Activated CD4-positive, alpha-beta T cell treated with anti-CD3 and anti-CD28 coated beads for 48 hours (primary cell): ENCODE results near the gene LRGUK.
"Not testable (repeated sequence)": the region's sequence is repeated elsewhere in the genome, so short reads cannot be mapped to it uniquely, and the experiment has no call there.

Experiments used
- DNase-seq: peaks from one replicate; pipeline ENCODE4 v3.0.0-alpha.2; 2020

The LRGUK gene

DNA sequence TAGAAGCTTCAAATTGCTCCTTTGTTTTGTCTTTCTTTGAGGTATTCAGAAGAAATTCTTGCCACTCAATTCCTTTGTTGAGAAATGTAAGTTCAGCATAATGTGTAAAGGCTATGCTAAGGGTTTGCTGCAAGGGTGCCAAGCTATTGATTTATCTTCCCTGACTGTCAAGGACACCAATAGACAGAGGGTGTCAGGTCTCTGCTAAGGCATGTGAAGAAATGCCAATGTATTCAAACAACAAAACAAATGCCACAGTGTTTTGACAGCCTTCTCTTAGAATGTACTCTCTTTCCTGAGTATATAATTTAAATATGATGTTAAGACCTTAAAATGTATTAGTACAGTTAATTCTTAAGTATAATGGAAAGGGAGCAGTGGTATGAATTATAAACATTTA, 62.4 kb downstream of the LRGUK start:
- no peak for DNase-seq

DNA sequence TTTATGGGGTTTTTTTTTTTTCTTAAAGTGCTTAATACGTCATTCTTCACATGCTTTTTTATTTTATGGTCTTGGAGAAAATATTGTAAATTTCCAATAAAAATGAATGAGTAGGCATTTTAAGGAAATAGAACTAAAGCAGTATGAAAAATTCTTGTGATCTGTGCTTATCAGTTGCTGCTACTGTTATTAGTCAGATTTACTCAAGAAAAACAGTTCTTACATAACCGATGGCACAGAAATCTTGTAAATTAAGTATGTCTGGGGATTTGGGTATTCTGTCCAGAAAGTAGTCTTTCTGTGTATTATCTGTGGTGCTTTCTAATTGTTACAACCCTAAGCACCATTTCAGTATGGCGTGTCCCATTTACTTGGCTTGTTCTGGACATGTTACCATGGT, 64.7 kb downstream of the LRGUK start:
- no peak for DNase-seq

DNA sequence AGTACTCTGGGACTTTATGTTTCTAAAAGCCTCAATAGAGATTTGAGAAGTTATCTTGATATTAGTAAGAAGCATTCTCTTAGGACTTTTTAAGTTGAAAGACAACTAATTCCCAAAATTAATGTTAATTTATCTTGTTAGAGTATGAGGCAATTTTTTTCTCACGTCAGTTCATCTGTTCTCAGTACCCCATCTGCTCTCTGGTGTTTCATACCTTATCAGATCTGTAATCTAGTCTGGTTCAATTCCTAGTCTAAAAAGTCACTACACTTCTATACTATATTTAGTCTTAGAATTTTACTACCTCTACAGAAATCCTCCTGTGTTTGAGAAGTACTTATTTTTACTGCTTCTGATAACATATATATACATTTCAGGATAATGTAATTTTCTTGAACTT, 66.1 kb downstream of the LRGUK start:
- no peak for DNase-seq

DNA sequence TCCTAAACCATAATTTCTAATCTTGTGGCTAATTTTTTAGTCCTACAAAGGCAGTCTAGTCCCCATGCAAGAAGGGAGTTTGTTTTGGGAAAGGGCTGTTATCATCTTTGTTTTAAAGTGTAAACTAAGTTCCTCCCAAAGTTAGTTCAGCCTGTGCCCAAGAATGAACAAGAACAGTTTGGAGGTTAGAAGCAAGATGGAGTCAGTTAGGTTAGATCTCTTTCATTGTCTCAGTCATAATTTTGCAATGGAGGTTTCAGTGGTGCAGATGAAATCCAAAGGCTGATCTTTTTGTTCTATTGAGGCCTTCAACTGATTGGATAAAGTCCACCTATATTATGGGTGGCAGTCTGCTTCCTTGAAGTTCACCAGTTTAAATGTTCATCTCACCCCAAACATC, 68.1 kb downstream of the LRGUK start:
- DNase-seq: no peak

DNA sequence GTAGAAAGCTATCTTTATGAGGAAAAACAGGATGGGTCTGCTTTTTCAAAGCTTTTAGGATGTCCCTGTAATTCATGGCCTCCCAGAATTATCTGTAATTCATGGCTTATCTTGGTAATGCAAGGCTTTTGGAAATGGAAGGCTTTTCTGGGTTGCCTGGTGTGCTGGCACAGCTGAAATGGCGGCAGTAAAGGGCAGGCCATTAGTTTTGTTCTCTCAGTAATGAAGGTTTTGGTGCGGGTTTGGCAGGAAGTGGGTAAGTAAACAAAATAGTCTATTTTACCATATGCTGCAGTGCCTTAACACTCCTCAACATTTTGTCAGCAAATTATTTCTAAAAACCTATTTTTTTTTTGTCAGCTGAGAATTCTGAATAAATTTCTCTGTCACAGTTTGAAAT, 69.3 kb downstream of the LRGUK start:
- DNase-seq: no peak

DNA sequence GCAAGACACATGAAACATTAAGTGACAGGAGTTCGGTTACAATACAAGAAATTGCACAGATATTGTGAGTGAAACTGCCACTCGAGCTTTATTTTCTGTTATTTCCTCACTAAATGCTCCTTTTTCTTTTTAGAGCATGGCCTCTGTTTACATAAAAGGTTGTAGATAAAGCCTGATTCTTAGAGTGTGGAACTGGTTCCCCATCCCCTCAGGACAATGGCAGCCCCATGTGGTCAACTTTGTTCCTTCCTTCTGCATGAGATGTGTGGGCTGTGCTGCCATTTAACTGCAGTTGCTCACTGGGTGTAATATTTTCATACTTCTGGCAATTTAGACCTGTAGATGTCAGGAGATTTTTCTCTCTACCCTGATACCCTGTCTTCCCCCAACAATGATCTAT, 70.2 kb downstream of the LRGUK start:
- DNase-seq: no peak

DNA sequence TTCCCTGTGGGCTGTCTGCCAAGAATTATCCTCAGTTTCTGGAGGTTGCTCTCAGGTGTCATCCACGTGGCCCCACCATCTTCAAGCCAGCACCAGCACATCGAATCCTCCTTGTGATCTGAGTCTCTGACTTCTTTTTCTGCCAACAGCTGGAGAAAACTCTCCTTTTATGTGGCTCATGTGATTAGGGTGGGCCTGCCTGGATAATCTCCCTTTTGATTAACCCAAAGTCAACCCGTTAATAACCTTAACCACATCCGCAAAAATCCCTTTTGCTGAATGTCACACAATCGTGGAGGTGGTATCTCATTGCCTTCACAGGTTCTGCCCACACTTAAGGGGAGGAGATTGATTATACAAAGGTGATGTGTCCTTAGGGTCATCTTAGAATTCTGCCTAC, 73.8 kb downstream of the LRGUK start:
- no peak for DNase-seq

DNA sequence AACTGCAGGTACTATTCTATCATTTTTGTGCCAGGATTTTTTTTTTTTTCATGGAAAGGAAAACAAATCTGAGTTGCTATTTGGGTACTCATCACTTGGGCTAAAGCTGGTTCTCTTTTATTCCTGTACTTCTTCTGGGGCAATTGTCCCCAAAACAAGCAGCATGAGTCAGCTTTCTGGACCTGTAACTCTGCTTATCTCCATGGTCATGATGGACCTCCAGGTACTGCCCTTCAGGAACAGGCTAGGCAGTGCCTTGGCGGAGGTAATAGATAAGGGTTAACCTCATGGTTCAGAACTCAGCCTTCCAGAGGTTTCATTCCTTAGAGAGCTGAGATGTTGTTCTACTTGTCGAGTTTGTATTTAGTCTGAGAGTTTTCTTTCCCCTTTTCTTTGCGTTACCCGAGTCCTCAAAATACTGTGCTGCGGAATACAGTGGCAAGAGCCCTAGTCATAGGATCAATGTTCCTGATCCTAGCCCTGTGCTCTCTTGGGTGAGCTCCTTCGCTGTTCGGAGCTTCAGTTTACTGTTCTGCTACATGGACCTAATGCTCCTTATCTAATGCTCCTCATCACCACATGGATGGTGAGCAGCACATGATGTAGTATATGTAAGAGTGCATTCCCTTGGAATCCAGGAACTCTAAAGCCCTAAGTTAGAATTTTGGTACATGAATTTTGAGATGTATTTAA, 74.6 kb downstream of the LRGUK start:
- no peak for DNase-seq

DNA sequence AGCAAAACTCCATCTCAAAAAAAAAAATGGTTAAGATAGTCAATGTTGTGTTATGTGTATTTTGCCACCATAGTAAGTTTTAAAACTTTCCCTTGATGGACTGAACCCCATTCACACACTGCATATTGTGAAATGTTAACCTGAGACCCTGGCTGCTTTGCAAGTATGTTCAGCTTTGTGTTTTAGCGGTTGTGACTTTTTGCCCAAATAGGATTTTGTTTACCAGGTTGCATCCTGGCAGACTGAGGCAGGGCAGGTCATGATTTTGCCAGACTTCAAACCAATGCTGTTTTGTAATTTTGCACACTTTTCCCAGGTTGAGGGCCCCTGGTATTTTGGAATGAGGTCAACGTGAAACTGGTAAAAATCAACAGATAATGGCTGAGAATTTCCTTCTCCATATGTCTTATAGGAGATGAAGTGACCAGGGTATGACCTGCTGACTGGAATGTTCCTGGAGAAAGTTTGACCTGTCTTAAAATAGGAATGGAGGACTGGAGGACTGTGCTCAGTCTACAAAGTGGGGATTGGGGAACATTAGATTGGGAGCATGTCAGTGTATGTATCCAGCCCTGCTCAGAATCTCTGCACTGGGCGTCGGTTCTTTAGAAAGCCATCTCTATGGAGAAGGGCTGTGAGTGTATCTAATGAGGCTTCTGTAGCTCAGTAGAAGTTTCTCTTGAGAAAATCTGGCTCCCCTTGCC, 76.2 kb downstream of the LRGUK start:
- DNase-seq: no peak

DNA sequence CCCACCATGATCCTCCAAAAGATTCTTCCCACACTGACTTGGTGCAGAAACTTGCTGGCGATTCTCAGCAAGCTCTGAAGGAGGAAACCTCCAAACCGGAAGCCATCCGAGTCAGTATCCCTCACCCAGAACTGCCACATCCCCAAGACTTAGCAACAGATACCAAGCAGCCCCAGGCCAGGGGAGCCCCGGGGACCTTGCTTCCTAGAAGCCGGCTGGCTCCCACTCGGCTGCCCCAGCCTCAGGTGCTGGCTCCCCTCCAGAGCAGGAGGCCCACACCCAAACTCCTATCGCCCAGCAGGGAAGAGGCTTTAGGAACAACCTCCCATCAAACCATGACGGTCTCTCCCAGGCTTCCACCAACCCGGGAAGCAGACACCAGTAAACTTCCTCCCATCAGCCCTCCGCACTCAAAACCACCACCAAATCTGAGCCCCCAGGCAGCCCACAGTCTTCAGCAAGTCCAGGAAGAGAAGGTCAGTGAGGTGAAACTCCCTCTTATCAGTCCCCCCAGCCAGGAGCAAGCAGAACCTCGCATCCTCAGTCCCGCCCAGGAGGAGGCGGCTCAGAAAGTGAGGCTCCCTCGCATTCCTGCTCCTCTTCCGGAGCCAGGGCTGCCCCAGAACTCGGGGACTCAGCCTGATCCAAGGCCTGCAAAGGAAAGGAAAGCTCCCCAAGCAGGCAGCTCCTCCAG, 82.3 kb downstream of the LRGUK start:
- no peak for DNase-seq

DNA sequence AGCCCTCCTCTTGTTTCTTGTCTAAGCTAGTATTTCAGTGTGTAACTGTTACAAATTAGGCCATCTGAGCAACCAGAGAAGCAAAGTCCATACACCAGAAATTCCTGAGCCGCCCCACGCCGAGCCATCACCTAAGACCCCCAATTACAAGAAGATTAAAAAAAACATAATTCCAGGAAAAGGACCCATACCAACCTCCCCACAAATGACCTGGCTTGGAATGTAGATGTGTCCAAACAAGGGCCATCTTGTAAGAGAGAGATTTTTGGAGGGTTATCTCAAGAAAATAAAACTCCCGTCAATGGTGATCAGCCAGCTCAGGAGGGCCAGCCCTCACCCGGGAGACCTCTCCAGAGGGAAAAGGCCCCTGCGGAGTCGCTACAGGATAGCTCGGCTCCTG, 83.1 kb downstream of the LRGUK start:
- DNase-seq: no peak

DNA sequence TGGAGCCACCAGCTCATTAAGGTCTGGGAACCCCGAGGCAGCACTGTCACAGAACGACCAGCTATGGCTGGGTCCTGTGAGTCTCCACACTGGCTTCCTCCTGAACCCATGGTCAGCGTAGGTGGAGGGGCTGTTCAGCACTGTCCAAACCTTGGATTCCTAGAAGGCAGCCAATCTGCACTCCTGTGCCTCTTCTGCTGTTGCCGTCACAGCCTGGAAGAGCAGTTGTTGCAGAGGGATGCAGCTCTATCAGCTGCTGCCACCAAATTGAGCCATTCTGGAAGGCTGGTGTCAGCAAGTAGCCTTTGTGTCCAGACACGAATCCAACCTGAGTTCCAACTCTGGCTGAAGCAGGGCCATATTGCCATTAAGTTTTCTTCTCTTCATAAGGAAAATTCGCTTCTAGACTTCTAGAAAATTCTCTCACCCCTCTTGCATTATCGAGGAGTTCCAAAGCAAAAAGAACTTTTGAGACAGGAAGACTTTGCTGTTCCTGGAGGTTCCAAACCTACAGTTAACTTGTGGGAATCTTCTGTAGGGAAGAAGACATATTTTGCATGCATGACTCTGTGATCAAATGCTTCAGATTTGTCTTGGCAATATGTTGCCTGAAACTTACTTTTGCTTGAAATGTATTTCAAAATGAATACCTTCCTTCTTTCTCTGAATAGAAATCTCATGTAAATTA, 84.0 kb downstream of the LRGUK start:
- DNase-seq: no peak

DNA sequence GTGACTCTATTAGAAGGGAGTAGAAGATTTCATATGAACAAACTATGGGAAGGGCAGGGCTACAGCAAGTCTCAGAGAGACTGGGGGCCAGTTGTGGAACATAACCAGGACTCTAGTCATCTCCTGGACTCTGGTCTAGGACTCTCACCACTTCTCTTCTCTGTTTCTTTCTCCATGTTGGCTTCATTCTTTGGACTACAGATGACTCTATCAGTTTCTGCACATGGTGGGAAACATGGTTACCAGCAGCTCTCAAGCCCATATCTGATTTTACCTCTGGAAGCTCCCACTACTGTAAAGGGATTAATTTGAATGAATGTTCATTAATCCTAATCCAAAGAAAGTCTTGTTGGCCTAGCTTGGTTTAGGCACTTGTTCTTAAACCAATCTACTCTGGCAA, 84.7 kb downstream of the LRGUK start:
- no peak for DNase-seq

DNA sequence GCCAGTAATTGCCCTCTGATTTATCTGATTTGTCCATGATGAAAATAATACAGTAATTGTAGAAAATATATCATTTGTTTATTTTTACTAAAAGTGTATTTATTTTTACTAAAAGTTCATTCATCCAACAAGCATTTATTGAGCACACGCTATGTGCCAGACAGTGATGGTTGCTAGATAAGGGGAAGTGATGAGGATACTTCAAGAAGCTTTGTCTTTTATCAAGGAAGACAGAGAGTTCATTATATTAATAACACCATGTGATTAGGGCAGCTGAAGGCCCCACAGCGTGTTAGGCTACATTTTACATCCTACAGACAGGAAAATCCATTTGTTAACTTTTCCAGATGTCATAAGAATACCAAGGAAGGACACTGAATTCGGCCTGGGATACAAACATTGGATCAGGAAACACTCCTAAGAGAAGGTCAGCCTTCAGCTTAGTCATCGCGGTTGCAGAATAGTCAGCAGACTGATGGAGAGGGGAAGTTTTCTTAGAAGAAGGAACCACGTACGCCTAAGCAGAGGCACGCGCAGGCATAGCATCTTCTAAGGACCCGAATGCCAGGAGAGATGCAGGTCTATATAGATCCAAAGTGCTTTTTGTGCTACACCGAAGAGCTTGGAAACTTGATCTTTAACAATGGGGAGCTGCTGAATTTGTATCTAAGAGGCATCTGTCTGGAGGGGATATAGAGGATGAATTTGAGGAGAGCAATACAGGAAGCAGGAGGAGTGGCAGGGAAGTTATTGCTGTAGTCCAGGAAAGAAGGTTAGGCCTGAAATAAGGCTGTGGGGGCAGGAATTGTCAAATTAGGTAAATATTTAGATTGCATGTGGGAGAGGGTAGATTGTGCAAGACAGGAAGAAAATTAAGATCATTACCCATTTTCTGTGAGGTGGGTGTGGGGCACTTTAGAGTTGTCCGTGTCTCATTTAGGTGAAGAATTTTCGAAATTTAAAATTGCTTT, 85.7 kb downstream of the LRGUK start:
- DNase-seq: no peak

DNA sequence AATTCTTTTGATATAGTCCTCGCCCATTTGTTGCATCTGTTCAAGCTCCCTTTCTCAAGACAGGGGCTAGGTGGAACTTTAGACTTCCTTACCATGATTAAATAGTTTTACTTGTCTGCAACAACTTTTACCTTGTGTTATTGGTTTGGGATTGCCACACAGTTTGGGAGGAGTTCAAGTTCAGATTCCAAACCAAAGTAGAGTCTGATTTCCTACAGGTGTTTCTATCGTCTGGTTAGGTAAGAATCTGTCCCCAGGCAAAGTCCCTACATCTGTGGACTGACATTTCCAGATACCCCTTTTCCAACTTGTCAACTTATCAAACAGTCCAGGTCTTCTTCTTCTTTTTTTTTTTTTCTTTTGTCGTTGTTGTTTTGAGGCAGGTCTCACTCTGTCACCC, 93.1 kb downstream of the LRGUK start:
- DNase-seq: no peak

DNA sequence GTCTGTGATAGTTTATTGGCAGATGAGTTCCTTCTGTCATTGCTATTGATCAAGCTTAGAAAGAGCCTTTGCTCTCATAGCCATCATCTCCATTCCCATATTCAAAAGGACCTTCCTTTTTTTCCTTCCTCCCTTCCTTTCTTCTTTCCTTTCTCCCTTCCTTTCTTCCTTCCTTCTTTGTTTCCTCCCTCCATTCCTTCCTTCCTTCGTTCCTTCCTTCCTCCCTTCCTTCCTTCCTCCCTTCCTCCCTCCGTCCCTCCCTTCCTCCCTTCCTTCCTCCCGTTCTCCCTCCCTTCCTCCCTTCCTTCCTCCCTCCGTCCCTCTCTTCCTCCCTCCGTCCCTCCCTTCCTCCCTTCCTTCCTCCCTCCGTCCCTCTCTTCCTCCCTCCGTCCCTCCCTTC, 104.2 kb downstream of the LRGUK start:
- DNase-seq: not testable (repeated sequence)

DNA sequence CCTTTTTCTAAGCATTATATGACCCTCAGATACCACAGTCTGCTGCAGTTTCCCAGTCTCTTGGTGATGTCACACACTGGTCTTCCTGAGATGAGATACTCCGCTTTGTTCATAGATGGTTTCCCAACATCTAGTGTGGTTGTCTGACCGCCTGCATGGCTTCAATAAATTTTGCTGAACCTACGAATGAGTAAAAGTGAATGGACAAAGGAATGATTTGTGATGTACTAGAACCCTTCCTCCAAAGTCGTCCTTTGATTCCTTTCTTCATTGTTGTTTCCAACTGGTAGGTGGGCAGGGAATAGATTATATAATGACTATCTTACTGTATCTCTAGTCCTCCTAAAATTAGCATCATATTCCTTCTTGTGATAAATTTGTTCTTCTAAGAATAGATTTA, 107.1 kb downstream of the LRGUK start:
- DNase-seq: no peak

DNA sequence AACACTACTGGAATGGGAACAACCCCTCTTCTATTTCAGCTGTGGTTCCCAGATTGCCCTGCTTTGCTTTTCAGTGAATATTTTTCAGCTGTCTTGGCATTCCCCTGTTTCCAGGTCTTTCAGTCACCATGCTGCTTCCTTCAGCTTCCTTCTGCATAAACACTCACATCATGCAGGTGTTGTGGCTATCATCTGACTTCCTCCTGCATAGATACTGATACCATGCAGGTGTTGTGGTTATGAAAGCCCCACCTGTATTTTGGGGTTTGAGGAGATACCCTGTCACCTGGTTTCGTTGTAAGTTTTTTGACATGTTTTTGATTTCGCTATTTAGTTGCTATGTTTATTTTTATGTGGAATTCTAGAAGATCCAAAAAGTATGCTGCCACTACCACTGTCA, 118.1 kb downstream of the LRGUK start:
- no peak for DNase-seq

DNA sequence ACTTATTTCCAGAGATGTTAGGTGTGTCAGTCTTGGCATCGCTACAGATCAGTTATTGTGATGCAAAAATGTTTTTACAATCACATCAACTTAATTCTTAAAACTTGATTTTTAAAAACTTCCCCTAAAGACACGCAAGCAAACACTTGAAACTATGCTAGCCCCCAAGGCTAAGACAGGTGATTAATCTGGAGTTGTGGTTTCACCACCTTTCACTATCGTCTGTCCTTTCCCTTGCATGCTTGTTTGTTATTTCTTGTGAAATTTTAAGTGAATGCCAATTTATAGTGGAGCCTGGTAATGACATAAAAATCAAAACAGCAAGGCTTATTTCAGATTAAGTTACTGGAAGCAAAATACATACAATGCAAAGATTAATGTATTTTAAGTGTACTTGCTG, 119.2 kb downstream of the LRGUK start:
- no peak for DNase-seq

DNA sequence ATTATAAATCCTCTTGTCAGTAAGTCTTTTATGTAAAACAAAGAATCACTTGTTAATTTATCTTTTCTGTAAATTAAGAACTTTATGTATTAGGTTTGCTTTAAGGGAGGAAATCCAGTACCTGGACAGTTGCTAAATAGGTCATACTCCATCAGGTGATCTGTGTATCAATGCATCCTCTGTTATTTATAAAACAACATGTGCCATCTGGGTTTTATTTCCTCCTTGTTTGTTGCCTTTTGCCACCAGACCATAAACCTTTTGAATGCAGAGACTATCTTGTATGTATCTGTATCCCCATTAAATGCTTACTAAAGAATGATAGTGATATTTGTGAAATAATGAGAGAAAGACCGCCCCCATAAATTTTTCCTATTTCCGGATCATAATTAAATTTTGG, 119.6 kb downstream of the LRGUK start:
- DNase-seq: no peak

DNA sequence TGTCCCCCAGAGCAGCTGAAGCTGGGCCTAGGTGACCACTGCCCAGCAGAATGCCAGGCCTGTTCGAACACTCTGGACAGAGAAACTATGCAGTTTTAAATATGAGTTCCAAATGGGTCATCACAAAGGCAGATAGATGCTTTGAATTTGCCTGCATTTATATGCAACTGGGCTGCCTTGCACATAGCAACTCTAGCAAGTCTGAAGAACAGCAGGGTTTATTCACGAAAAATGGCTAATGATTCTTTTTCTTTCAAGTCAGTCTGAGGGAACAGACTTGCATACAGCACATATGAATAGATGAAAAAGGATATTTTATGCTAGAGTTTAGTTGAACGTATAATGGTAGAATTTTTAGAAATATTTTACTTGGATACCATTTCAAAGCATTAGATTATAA, 121.1 kb downstream of the LRGUK start:
- no peak for DNase-seq

DNA sequence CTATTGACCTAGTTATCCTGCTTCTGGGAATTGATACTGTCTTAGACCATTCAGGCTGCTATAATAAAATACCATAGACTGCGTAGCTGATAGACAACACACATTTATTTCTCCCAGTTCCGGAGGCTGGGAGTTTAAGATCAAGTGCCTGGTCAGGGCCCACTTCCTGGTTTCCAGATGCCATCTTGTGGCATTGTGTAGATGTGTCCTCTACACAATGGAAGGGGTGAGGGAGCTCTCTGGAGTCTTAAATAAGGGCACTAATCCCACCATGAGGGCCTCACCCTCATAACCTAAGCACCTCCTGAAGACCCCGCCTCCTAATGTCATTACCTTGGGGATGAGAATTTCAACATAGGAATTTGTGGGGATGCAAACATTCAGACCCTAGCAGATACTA, 127.2 kb downstream of the LRGUK start:
- no peak for DNase-seq

DNA sequence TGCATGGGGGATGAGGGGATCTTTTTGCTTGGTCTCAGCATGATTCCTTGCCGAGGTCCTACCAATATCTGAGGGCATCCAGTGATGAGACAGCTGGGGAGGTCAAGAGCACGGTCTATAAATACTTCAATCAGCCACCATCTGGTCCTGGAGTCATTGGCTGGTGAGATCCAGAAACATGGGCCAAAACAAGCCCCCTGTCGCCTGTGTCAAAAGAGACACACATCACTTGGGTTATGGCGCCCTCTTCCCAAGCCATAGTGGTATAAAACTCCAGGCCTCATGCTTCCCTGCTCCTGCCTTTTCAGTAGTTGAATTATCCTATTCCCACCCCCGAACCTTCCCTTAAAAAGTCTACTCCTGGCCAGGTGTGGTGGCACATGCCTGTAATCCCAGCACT, 128.7 kb downstream of the LRGUK start:
- DNase-seq: no peak
